Large intestine (tissue), 3 donors: ENCODE measurements around the gene PDE6D. TPM values are rescaled to one million over a fixed set of nuclear protein-coding genes. Genes with fewer than 3 reads are reported as not detected.
"Not testable (repeated sequence)": the region's sequence is repeated elsewhere in the genome, so short reads cannot be mapped to it uniquely, and the experiment has no call there.

ENCODE experiments used
- DNase-seq, 2 donors: peaks; one replicate each; pipeline versions ENCODE4 v3.0.0 to v3.0.0-alpha.2; 2013
- H3K27ac ChIP-seq: one replicate; pipeline ENCODE4 v1.5.1; 2013; ENCODE audit warnings: low read length
- H3K27me3 ChIP-seq: 2 replicates; pipeline ENCODE4 v1.6.1; 2013; ENCODE audit warnings: low read length; ENCODE audit not compliant: control insufficient read depth, insufficient read depth
- H3K36me3 ChIP-seq: 2 replicates; pipeline ENCODE4 v1.6.1; 2013; ENCODE audit warnings: low read length; ENCODE audit not compliant: control insufficient read depth, insufficient read depth
- H3K4me1 ChIP-seq: one replicate; pipeline ENCODE4 v1.6.1; 2013; ENCODE audit warnings: low read length; ENCODE audit not compliant: control insufficient read depth, insufficient read depth
- H3K4me3 ChIP-seq: one replicate; pipeline ENCODE4 v1.5.1; 2013; ENCODE audit warnings: low read length
- H3K9me3 ChIP-seq: one replicate; pipeline ENCODE4 v1.6.1; 2013; ENCODE audit warnings: mild to moderate bottlenecking, low read depth, low read length, moderate library complexity; ENCODE audit not compliant: control insufficient read depth
- WGBS: methylation state at CpG from one replicate; pipeline ENCODE4 v1.1.5; 2013; ENCODE audit warnings: low lambda C conversion rate; ENCODE audit not compliant: insufficient coverage; 5-methylcytosine and 5-hydroxymethylcytosine counted together
- polyA plus RNA-seq: library from polyadenylated mRNA; unstranded; fragments of 120-200 nt; gene quantifications from one replicate; pipeline ENCODE4 v1.2.1, GENCODE V29; 2013

The PDE6D gene
- polyA plus RNA-seq, 1 donor: 16.6 TPM

GRCh38 chr2:231748153-231748896 lies 32.8 kb downstream of the PDE6D start:
- WGBS: no CpG with 5 or more reads among the region's 6 CpGs
- H3K36me3 ChIP-seq, H3K9me3 ChIP-seq, H3K4me3 ChIP-seq, H3K4me1 ChIP-seq, H3K27ac ChIP-seq, DNase-seq, H3K27me3 ChIP-seq: not testable (repeated sequence)

GRCh38 chr2:231745303-231746038 lies 35.6 kb downstream of the PDE6D start:
- Histone ChIP-seq H3K27me3 (no peaks in the 10 kb centered on the region), H3K9me3 (no peaks in the 10 kb centered on the region), H3K36me3 (no peaks in the 10 kb centered on the region), H3K4me3 (no peak overlapping the region), H3K27ac (no peak overlapping the region), H3K4me1 (no peaks in the 10 kb centered on the region)
- WGBS: 83% methylated on average over 5 of the region's 6 CpGs
- no peak for DNase-seq

GRCh38 chr2:231743376-231744116 lies 37.5 kb downstream of the PDE6D start:
- Histone ChIP-seq H3K9me3 (no peaks in the 10 kb centered on the region), H3K4me1 (no peaks in the 10 kb centered on the region), H3K27ac (no peak overlapping the region), H3K27me3 (no peaks in the 10 kb centered on the region), H3K36me3 (peaks cover 3% of the 10 kb centered on the region), H3K4me3 (no peak overlapping the region)
- no peak for DNase-seq
- 77% methylated on average over 2 of the region's 9 CpGs for WGBS

- DNase-seq: no peak
- no CpG with 5 or more reads among the region's 7 CpGs for WGBS
- H3K27ac ChIP-seq: no peak overlapping the region
- no peak overlapping the region for H3K4me3 ChIP-seq
- H3K4me1 ChIP-seq: no peaks in the 10 kb centered on the region
- peaks cover 16% of the 10 kb centered on the region for H3K36me3 ChIP-seq
- H3K27me3 ChIP-seq: no peaks in the 10 kb centered on the region
- no peaks in the 10 kb centered on the region for H3K9me3 ChIP-seq
Observed at GRCh38 chr2:231737761-231738160, 43.3 kb downstream of the PDE6D start.

GRCh38 chr2:231732604-231733003 lies 48.5 kb downstream of the PDE6D start:
- no CpG with 5 or more reads among the region's 4 CpGs for WGBS
- H3K36me3 ChIP-seq: peaks cover 18% of the 10 kb centered on the region

GRCh38 chr2:231727621-231728020 lies 53.5 kb downstream of the PDE6D start:
- Histone ChIP-seq H3K9me3 (no peaks in the 10 kb centered on the region), H3K36me3 (peaks cover 6% of the 10 kb centered on the region), H3K4me1 (no peaks in the 10 kb centered on the region), H3K27me3 (no peaks in the 10 kb centered on the region), H3K4me3 (no peak overlapping the region), H3K27ac (no peak overlapping the region)
- 21% methylated on average over 2 of the region's 4 CpGs for WGBS
- DNase-seq: no peak

More at GRCh38 chr2:231732604-231733003, 48.5 kb downstream of the PDE6D start:
- H3K4me3 ChIP-seq: no peak overlapping the region
- H3K4me1 ChIP-seq: no peaks in the 10 kb centered on the region
- no peak for DNase-seq
- H3K27me3 ChIP-seq: no peaks in the 10 kb centered on the region
- H3K27ac ChIP-seq: no peak overlapping the region
- H3K9me3 ChIP-seq: no peaks in the 10 kb centered on the region

GRCh38 chr2:231726276-231726675 lies 54.8 kb downstream of the PDE6D start:
- H3K4me1 ChIP-seq: no peaks in the 10 kb centered on the region
- no peaks in the 10 kb centered on the region for H3K27me3 ChIP-seq
- H3K4me3 ChIP-seq: no peak overlapping the region
- DNase-seq: no peak
- no peak overlapping the region for H3K27ac ChIP-seq
- H3K36me3 ChIP-seq: peaks cover under 1% of the 10 kb centered on the region
- no CpG with 5 or more reads among the region's 8 CpGs for WGBS
- no peaks in the 10 kb centered on the region for H3K9me3 ChIP-seq

- no peak for DNase-seq
- no CpG with 5 or more reads among the region's 10 CpGs for WGBS
Observed at GRCh38 chr2:231725476-231725875, 55.6 kb downstream of the PDE6D start.

GRCh38 chr2:231722721-231723307 lies 58.3 kb downstream of the PDE6D start:
- no peak for DNase-seq
- WGBS: no CpG with 5 or more reads among the region's 8 CpGs
- Histone ChIP-seq H3K4me3 (no peak overlapping the region), H3K36me3 (no peaks in the 10 kb centered on the region), H3K27me3 (no peaks in the 10 kb centered on the region), H3K9me3 (no peaks in the 10 kb centered on the region), H3K4me1 (no peaks in the 10 kb centered on the region), H3K27ac (no peak overlapping the region)

More at GRCh38 chr2:231725476-231725875, 55.6 kb downstream of the PDE6D start:
- no peaks in the 10 kb centered on the region for H3K9me3 ChIP-seq
- H3K27ac ChIP-seq: no peak overlapping the region
- H3K4me3 ChIP-seq: no peak overlapping the region
- H3K27me3 ChIP-seq: no peaks in the 10 kb centered on the region
- no peaks in the 10 kb centered on the region for H3K36me3 ChIP-seq
- no peaks in the 10 kb centered on the region for H3K4me1 ChIP-seq
